Astrocyte (in vitro differentiated cells and primary cell): ENCODE data around the gene LHFPL2. TPM values are rescaled to one million over a fixed set of nuclear protein-coding genes. Genes with fewer than 3 reads are reported as not detected.

ENCODE experiments used
- DNase-seq: peaks from one replicate; pipeline ENCODE4 v3.0.0-alpha.2; 2010; ENCODE audit warnings: low read depth
- FAIRE-seq: peaks from 2 replicates; lab custom pipeline; 2011; peaks lifted over from hg19 to GRCh38; lab: Jason Lieb, UNC
- H2AFZ ChIP-seq: 2 replicates; pipeline ENCODE4 v1.6.0; 2012; ENCODE audit warnings: low read depth, low read length, inconsistent platforms
- H3K27ac ChIP-seq: 2 replicates; pipeline ENCODE4 v1.5.1; 2011; ENCODE audit warnings: low read depth, low read length, inconsistent platforms
- H3K27me3 ChIP-seq: 2 replicates; pipeline ENCODE4 v1.6.0; 2011; ENCODE audit warnings: low read length, inconsistent platforms; ENCODE audit not compliant: insufficient read depth
- H3K36me3 ChIP-seq: 2 replicates; pipeline ENCODE4 v1.5.1; 2011; ENCODE audit warnings: low read length, inconsistent platforms; ENCODE audit not compliant: insufficient read depth
- H3K4me1 ChIP-seq: 2 replicates; pipeline ENCODE4 v1.5.1; 2011; ENCODE audit warnings: low read length, inconsistent platforms; ENCODE audit not compliant: insufficient read depth
- H3K4me2 ChIP-seq: 2 replicates; pipeline ENCODE4 v1.6.0; 2012; ENCODE audit warnings: low read length, inconsistent platforms
- H3K4me3 ChIP-seq: 2 replicates; pipeline ENCODE4 v1.5.1; 2011; ENCODE audit warnings: low read depth, mild to moderate bottlenecking, low read length, inconsistent platforms; ENCODE audit not compliant: insufficient read depth
- H3K79me2 ChIP-seq: 2 replicates; pipeline ENCODE4 v1.6.0; 2012; ENCODE audit warnings: mild to moderate bottlenecking, low read length, inconsistent platforms; ENCODE audit not compliant: insufficient read depth
- H3K9ac ChIP-seq: 2 replicates; pipeline ENCODE4 v1.6.0; 2012; ENCODE audit warnings: mild to moderate bottlenecking, low read length, inconsistent platforms
- H3K9me3 ChIP-seq: 2 replicates; pipeline ENCODE4 v1.5.1; 2012; ENCODE audit warnings: low read depth, mild to moderate bottlenecking, low read length, inconsistent platforms; ENCODE audit not compliant: insufficient read depth
- H4K20me1 ChIP-seq: 2 replicates; pipeline ENCODE4 v1.6.0; 2012; ENCODE audit warnings: low read length, inconsistent platforms; ENCODE audit not compliant: insufficient read depth
- H3K27ac Mint-ChIP-seq: one replicate; pipeline ENCODE4 v1.8.0; 2021; ENCODE audit warnings: mild to moderate bottlenecking, mixed read lengths; ENCODE audit not compliant: unreplicated experiment
- H3K27me3 Mint-ChIP-seq: one replicate; pipeline ENCODE4 v1.8.0; 2021; ENCODE audit warnings: low read depth, mixed read lengths; ENCODE audit not compliant: unreplicated experiment
- H3K36me3 Mint-ChIP-seq: one replicate; pipeline ENCODE4 v1.8.0; 2021; ENCODE audit warnings: low read depth, mixed read lengths; ENCODE audit not compliant: unreplicated experiment
- H3K4me1 Mint-ChIP-seq: one replicate; pipeline ENCODE4 v1.8.0; 2021; ENCODE audit warnings: low read depth, mixed read lengths; ENCODE audit not compliant: unreplicated experiment
- H3K4me3 Mint-ChIP-seq: one replicate; pipeline ENCODE4 v1.8.0; 2021; ENCODE audit warnings: mild to moderate bottlenecking, moderate library complexity, mixed read lengths; ENCODE audit not compliant: unreplicated experiment
- H3K9me3 Mint-ChIP-seq: one replicate; pipeline ENCODE4 v1.8.0; 2021; ENCODE audit warnings: mild to moderate bottlenecking, mixed read lengths; ENCODE audit not compliant: unreplicated experiment
- EZH2 ChIP-seq: IDR thresholded peaks from 2 replicates; pipeline ENCODE4 v1.6.1; 2012; ENCODE audit warnings: mild to moderate bottlenecking, low read length, inconsistent platforms; ENCODE audit not compliant: insufficient read depth
- total RNA-seq: library from RNA; stranded (reverse); gene quantifications from 2 replicates; pipeline ENCODE4 v1.2.1, GENCODE V29; 2021
- TF ChIP-seq, protein P1 (sequence below): IDR thresholded peaks from 2 replicates; pipeline ENCODE4 v1.5.1; 2011; ENCODE audit warnings: low read depth, mild to moderate bottlenecking, inconsistent platforms, low read length, moderate library complexity; ENCODE audit not compliant: insufficient read depth

Gene LHFPL2
- total RNA-seq, 1 donor from 2014 or later: 17.0 TPM

DNA sequence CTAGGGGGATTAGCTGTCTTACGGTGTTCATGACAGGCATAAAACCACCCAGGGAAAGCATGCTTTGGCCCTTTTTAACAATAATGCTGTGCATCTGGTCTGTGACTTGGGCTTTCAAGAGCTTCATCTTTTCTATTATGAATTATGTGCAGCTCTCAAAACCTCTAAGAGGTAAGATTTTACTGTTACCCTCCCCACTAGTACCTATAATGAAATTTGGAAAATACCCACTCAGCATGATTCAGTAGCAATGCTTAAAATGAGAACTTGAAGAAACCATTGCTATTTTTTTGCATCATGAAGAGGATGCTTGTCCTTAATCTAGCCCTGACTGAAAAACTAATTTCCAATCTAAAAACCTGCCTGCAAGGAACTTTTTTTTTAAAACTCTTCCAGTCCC is 5.8 kb upstream of the LHFPL2 start:
- no peaks in the 10 kb centered on the region for H3K27me3 ChIP-seq
- H3K4me2 ChIP-seq: no peak overlapping the region
- H3K36me3 ChIP-seq: no peaks in the 10 kb centered on the region
- H3K36me3 Mint-ChIP-seq: no peaks in the 10 kb centered on the region
- H2AFZ ChIP-seq: no peak overlapping the region
- no peak overlapping the region for H3K27ac ChIP-seq
- no peaks in the 10 kb centered on the region for H3K9me3 Mint-ChIP-seq
- H3K9ac ChIP-seq: no peak overlapping the region
- no peaks in the 10 kb centered on the region for H3K9me3 ChIP-seq
- DNase-seq (no peak), FAIRE-seq (no peak)
- no peak overlapping the region for H3K27ac Mint-ChIP-seq
- peaks cover 5% of the 10 kb centered on the region for H3K27me3 Mint-ChIP-seq
- no peak for TF ChIP-seq EZH2
- TF ChIP-seq, protein P1, sequence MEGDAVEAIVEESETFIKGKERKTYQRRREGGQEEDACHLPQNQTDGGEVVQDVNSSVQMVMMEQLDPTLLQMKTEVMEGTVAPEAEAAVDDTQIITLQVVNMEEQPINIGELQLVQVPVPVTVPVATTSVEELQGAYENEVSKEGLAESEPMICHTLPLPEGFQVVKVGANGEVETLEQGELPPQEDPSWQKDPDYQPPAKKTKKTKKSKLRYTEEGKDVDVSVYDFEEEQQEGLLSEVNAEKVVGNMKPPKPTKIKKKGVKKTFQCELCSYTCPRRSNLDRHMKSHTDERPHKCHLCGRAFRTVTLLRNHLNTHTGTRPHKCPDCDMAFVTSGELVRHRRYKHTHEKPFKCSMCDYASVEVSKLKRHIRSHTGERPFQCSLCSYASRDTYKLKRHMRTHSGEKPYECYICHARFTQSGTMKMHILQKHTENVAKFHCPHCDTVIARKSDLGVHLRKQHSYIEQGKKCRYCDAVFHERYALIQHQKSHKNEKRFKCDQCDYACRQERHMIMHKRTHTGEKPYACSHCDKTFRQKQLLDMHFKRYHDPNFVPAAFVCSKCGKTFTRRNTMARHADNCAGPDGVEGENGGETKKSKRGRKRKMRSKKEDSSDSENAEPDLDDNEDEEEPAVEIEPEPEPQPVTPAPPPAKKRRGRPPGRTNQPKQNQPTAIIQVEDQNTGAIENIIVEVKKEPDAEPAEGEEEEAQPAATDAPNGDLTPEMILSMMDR: no peak
- peaks cover 10% of the 10 kb centered on the region for H3K4me1 Mint-ChIP-seq
- H3K4me3 Mint-ChIP-seq: no peak overlapping the region
- H3K4me1 ChIP-seq: peaks cover 11% of the 10 kb centered on the region
- H3K4me3 ChIP-seq: no peak overlapping the region
- H4K20me1 ChIP-seq: no peaks in the 10 kb centered on the region
- H3K79me2 ChIP-seq: no peaks in the 10 kb centered on the region

DNA sequence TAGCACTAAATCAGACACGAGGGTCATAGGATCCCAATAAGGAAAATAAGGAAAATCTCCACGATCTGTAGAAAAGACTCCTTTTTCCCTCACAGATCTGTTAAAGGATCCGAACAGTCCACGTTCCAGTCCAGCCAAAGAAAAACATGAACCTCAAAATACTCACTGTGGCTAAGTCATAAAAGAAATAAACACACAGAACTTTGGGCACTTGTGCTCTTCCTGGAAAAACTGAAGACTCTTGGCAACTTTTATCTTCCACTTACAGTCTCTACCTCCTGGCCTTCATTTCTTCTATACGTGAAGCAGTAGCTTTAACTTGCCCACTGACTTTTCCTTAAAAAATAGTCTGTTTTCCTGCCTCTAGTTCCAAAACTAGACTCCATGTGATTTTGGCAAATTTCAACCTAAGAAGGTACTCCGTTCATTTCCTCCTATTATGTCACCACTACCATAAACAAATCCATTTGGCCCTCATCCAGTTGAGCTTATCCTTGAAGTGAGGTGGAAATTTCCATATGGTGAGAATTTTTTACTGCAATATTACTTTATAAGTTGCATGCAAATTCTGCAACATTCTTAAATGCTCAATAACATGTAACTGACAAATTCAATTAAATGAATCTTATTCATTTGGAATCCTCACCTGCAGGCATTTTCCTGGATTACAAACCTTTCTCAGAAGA is 5.3 kb upstream of the LHFPL2 start:
- Histone ChIP-seq H3K4me1 (peaks cover 11% of the 10 kb centered on the region), H3K9me3 (no peaks in the 10 kb centered on the region), H2AFZ (no peak overlapping the region), H3K4me3 (no peak overlapping the region), H3K9ac (no peak overlapping the region), H4K20me1 (no peaks in the 10 kb centered on the region), H3K27ac (no peak overlapping the region), H3K4me2 (no peak overlapping the region), H3K27me3 (no peaks in the 10 kb centered on the region), H3K79me2 (no peaks in the 10 kb centered on the region), H3K36me3 (no peaks in the 10 kb centered on the region)
- no peak overlapping the region for H3K4me3 Mint-ChIP-seq
- no peak overlapping the region for H3K27ac Mint-ChIP-seq
- no peaks in the 10 kb centered on the region for H3K36me3 Mint-ChIP-seq
- FAIRE-seq (peak; percentile 17), DNase-seq (no peak)
- TF ChIP-seq, protein P1: no peak
- no peak for TF ChIP-seq EZH2
- H3K4me1 Mint-ChIP-seq: peaks cover 10% of the 10 kb centered on the region
- H3K9me3 Mint-ChIP-seq: no peaks in the 10 kb centered on the region
- peaks cover 5% of the 10 kb centered on the region for H3K27me3 Mint-ChIP-seq

DNA sequence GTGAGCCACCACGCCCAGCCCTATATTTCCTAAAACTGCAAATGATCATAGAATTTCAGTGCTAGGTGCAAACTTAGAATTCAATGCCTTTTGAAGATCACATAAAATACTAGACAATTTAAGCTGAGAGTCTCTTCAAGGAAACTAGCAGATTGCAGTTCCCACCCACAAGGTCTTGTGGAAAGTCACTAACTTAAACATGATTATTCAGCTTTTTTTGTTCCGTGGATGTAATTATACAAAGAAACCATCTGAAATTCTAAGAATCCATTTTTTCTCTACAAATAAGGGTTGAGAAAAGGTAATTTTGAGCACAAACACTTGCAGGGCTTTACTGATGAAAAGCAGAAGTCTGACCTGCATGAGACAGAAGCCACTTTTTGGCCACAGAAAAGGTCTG is 4.5 kb upstream of the LHFPL2 start:
- no peak overlapping the region for H3K4me3 Mint-ChIP-seq
- Histone ChIP-seq H3K9ac (no peak overlapping the region), H2AFZ (no peak overlapping the region), H3K36me3 (no peaks in the 10 kb centered on the region), H3K4me2 (no peak overlapping the region), H3K27ac (no peak overlapping the region), H3K27me3 (no peaks in the 10 kb centered on the region), H4K20me1 (no peaks in the 10 kb centered on the region), H3K4me1 (peaks cover 11% of the 10 kb centered on the region), H3K4me3 (no peak overlapping the region), H3K9me3 (no peaks in the 10 kb centered on the region), H3K79me2 (peaks cover under 1% of the 10 kb centered on the region)
- H3K4me1 Mint-ChIP-seq: peaks cover 10% of the 10 kb centered on the region
- H3K27me3 Mint-ChIP-seq: no peaks in the 10 kb centered on the region
- H3K27ac Mint-ChIP-seq: no peak overlapping the region
- DNase-seq (no peak), FAIRE-seq (no peak)
- H3K36me3 Mint-ChIP-seq: no peaks in the 10 kb centered on the region
- H3K9me3 Mint-ChIP-seq: no peaks in the 10 kb centered on the region
- TF ChIP-seq EZH2: no peak
- TF ChIP-seq, protein P1: no peak
